ENCODE data around the gene GPD1.

GPD1 gene

DNA sequence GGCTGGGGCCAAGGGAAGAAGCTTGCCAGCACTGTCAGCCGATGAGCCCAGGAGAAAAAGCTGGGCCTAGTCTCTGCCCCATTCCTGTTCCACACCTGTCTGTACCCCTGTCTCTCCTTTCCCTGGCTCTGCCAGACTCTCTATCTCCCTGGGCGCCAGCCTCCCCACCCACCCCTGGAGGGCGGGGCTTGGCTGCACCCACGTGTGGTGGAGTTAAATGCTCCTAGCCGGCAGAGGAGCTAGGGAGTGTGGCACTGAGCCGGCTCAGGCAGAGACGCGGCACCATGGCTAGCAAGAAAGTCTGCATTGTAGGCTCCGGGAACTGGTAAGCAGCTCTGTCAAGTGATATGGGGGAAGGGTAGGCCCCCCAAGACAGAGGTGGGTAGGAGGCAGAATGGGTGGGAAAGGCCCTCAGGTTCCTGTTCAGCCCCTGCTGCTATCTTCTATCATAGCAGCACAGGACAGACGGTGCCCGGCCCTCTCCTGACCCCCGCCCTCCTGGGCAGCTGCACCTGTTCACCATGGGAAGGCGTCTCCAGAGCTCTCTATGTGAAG lies at the start of gene GPD1:
Gene GPD1 (plus strand): TSS at position 242 of the 555 bp plus-strand sequence. CDS start 43 bp downstream, at position 285.
- H3K27ac ChIP-seq, result peak within 1 kb of the TSS; percentile 85
- H3K27me3 ChIP-seq (ENCODE audit: control insufficient read depth, insufficient read depth, low read length), result no peaks in the 10 kb centered on the region
- peaks cover 11% of the 10 kb centered on the region for H3K79me2 ChIP-seq
- H3K9me3 ChIP-seq (ENCODE audit: control insufficient read depth, low read length), result no peaks in the 10 kb centered on the region
- no peak within 1 kb of the TSS for H3K9ac ChIP-seq
- TF ChIP-seq, protein P1, sequence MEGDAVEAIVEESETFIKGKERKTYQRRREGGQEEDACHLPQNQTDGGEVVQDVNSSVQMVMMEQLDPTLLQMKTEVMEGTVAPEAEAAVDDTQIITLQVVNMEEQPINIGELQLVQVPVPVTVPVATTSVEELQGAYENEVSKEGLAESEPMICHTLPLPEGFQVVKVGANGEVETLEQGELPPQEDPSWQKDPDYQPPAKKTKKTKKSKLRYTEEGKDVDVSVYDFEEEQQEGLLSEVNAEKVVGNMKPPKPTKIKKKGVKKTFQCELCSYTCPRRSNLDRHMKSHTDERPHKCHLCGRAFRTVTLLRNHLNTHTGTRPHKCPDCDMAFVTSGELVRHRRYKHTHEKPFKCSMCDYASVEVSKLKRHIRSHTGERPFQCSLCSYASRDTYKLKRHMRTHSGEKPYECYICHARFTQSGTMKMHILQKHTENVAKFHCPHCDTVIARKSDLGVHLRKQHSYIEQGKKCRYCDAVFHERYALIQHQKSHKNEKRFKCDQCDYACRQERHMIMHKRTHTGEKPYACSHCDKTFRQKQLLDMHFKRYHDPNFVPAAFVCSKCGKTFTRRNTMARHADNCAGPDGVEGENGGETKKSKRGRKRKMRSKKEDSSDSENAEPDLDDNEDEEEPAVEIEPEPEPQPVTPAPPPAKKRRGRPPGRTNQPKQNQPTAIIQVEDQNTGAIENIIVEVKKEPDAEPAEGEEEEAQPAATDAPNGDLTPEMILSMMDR (IDR thresholded peaks at IDR 0.05), result peak; percentile 19
- H3K4me1 ChIP-seq, result peaks cover 60% of the 10 kb centered on the region
- H3K4me3 ChIP-seq (ENCODE audit: low read depth, low read length), result peak within 1 kb of the TSS; percentile 45
- peak within 1 kb of the TSS; percentile 66 for H2AFZ ChIP-seq
- no peaks in the 10 kb centered on the region for H3K36me3 ChIP-seq (ENCODE audit: control insufficient read depth, insufficient read depth, low read length)
- peak within 1 kb of the TSS; percentile 81 for H3K4me2 ChIP-seq (ENCODE audit: low read length)

DNA sequence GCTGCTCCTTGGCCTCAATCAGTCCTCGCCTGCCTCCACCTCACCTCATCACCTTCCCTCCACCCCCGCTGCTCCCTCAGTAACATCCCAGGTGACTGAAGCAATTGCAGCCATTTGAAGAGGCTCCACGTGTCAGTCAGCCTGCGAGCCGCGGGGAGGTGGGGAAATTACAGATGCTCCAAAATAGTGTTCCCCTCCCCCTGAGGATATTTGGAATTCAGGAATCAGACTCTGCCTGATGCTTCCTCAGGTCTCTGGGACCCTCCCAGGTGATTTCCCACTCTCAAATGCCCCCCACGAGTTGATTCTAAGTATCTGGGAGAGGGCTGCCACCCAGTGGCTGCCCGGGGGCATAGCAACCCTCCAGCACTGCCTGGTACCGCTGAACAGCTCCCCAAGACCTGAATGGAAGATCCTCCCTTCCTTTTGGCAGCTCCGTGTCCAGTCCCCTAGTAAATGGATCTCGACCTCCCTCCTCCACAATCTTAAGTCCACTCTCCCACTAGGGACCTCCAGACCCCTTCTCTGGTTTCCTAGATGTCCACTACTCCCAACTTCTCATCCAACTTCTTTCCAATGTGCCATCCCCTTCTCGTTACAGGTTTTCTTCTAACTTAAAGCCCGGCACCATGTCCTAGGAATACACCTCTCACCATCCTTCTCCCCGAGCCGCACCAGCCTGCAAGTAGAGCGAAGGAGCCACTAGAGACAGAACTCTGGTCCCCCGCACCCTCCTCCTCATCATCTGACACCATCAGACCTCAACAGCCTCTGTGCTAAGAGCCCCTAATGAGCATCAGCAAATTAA lies 47.8 kb upstream of the GPD1 start:
- H3K4me3 ChIP-seq (ENCODE audit: low read depth, low read length), result no peak overlapping the region
- no peaks in the 10 kb centered on the region for H3K9me3 ChIP-seq (ENCODE audit: control insufficient read depth, low read length)

DNA sequence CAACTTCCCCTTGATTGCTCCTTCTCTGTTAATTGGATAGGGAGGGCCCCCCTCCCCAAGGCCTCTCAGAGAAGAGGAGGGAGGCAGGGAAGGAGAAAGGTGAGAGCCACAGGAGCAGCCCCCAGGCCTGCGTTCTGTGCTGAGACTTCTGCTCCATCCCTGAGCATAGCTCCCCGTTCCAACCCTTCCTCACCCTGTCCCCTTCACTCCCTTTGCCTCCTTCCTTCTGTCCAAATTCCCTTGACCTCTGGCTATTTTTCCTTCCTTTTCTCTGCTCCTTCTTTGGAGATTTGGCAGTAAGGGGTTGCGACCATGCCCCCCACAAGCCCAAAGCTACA lies 47.2 kb upstream of the GPD1 start:
- Histone ChIP-seq H3K4me1 (peaks cover 10% of the 10 kb centered on the region), H3K27ac (no peak overlapping the region), H3K79me2 (no peaks in the 10 kb centered on the region), H2AFZ (peak overlapping the region; percentile 96), H3K4me3 (ENCODE audit: low read depth, low read length) (peak overlapping the region; percentile 72), H3K9me3 (ENCODE audit: control insufficient read depth, low read length) (no peaks in the 10 kb centered on the region), H3K4me2 (ENCODE audit: low read length) (peak overlapping the region; percentile 80), H3K27me3 (ENCODE audit: control insufficient read depth, insufficient read depth, low read length) (no peaks in the 10 kb centered on the region), H3K9ac (no peak overlapping the region), H3K36me3 (ENCODE audit: control insufficient read depth, insufficient read depth, low read length) (no peaks in the 10 kb centered on the region)
- TF ChIP-seq, protein P1 (IDR thresholded peaks at IDR 0.05), result no peak

More for the DNA sequence above, 47.8 kb upstream of the GPD1 start:
- Histone ChIP-seq H2AFZ (peak overlapping the region; percentile 81), H3K4me2 (ENCODE audit: low read length) (peak overlapping the region; percentile 57), H3K9ac (no peak overlapping the region), H3K79me2 (no peaks in the 10 kb centered on the region), H3K27ac (no peak overlapping the region), H3K36me3 (ENCODE audit: control insufficient read depth, insufficient read depth, low read length) (no peaks in the 10 kb centered on the region), H3K4me1 (peaks cover 10% of the 10 kb centered on the region), H3K27me3 (ENCODE audit: control insufficient read depth, insufficient read depth, low read length) (no peaks in the 10 kb centered on the region)
- TF ChIP-seq, protein P1 (IDR thresholded peaks at IDR 0.05), result peak; percentile 98

DNA sequence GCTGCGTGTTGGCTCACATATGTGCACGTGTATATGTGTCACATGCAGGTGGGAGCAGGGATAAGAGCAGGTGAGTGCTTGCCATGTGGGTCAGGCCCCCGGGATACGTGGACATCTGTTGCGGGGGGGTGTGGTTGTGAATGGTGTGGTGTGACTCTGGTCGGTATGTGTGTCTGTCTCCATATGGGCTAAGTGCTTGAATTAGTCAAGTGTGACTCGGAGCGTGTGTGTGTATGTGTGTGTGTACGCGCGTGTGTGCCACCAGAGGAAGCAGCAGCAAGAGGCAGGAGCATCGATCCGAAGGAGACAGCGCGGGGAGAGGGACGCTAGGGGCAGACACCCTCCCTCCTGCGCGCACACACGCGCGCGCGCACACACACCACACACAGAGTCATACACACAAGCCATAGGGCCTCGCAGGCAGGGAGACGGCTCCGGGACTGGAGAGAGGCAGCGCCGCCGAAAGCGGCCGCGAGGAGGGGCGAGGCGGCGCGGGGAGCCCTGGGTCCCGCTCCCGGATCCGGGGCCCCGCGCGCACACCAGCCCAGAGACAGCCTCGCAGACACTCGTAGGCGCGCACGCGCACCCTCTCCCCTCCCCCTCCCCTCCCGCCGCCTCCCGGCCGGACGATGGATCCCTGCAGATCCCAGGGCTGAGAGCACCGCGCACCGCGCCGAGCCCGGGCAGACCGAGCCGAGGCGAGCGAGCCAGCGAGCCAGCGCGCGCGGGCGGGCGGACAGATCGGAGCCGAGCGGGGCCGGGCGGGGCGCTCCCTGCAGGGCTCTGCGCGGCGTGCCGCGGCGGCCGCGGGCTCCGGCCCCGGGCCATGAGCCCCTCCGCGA lies 46.6 kb upstream of the GPD1 start, which contains the start of gene ASIC1:
Gene ASIC1 (plus strand): TSS at position 597 of the 842 bp plus-strand sequence. CDS start 1,171 bp downstream, outside the sequence.
- H2AFZ ChIP-seq, result peak within 1 kb of the TSS; percentile 96
- H3K9ac ChIP-seq, result peak within 1 kb of the TSS; percentile 6
- H3K36me3 ChIP-seq (ENCODE audit: control insufficient read depth, insufficient read depth, low read length), result no peaks in the 10 kb centered on the region
- peaks cover 10% of the 10 kb centered on the region for H3K4me1 ChIP-seq
- H3K4me2 ChIP-seq (ENCODE audit: low read length), result peak within 1 kb of the TSS; percentile 80
- H3K79me2 ChIP-seq, result no peaks in the 10 kb centered on the region
- H3K9me3 ChIP-seq (ENCODE audit: control insufficient read depth, low read length), result no peaks in the 10 kb centered on the region
- TF ChIP-seq, protein P1 (IDR thresholded peaks at IDR 0.05), result peak; percentile 18
- peak within 1 kb of the TSS; percentile 72 for H3K4me3 ChIP-seq (ENCODE audit: low read depth, low read length)
- H3K27me3 ChIP-seq (ENCODE audit: control insufficient read depth, insufficient read depth, low read length), result no peaks in the 10 kb centered on the region
- H3K27ac ChIP-seq, result no peak within 1 kb of the TSS

All from parathyroid adenoma (tissue), 2 donors.